ENCODE results near the gene ABCA2. TPM values are rescaled to one million over a fixed set of nuclear protein-coding genes. Genes with fewer than 3 reads are reported as not detected.
A peak's percentile ranks its signal among the peaks of the same experiment; 100 is the strongest.
"Not testable (repeated sequence)": the region's sequence is repeated elsewhere in the genome, so short reads cannot be mapped to it uniquely, and the experiment has no call there.

The ABCA2 gene
- total RNA-seq, 4 donors from 2014 or later, result 10.4 to 44.7 (median 33.4) TPM

DNA sequence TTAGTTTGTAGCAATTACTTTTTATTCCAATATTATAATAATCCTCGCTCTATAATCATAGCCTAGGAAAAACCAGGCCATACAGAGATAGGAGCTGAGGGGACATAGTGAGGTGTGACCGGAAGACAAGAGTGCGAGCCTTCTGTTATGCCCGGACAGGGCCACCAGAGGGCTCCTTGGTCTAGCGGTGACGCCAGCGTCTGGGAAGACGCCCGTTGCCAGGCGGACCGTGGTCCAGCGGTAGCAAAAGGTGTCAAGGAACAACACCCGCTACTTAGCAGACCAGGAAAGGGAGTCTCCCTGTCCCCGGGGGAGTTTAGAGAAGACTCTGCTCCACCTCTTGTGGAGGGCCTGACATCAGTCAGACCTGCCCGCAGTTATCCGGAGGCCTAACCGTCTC is 23.8 kb downstream of the ABCA2 start:
- not testable (repeated sequence) for H3K27ac ChIP-seq; H3K4me1 ChIP-seq; H3K27me3 ChIP-seq; H3K4me3 ChIP-seq; H3K9me3 ChIP-seq; DNase-seq (ENCODE audit: low spot score in 2 of 2)
- TF ChIP-seq, protein P1, sequence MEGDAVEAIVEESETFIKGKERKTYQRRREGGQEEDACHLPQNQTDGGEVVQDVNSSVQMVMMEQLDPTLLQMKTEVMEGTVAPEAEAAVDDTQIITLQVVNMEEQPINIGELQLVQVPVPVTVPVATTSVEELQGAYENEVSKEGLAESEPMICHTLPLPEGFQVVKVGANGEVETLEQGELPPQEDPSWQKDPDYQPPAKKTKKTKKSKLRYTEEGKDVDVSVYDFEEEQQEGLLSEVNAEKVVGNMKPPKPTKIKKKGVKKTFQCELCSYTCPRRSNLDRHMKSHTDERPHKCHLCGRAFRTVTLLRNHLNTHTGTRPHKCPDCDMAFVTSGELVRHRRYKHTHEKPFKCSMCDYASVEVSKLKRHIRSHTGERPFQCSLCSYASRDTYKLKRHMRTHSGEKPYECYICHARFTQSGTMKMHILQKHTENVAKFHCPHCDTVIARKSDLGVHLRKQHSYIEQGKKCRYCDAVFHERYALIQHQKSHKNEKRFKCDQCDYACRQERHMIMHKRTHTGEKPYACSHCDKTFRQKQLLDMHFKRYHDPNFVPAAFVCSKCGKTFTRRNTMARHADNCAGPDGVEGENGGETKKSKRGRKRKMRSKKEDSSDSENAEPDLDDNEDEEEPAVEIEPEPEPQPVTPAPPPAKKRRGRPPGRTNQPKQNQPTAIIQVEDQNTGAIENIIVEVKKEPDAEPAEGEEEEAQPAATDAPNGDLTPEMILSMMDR (IDR thresholded peaks at IDR 0.05), result peak in 1 of 2 donors; percentile 43
- WGBS, result 34% methylated on average over 14 of the region's 17 CpGs
- H3K36me3 ChIP-seq, result peaks cover 18% of the 10 kb centered on the region

DNA sequence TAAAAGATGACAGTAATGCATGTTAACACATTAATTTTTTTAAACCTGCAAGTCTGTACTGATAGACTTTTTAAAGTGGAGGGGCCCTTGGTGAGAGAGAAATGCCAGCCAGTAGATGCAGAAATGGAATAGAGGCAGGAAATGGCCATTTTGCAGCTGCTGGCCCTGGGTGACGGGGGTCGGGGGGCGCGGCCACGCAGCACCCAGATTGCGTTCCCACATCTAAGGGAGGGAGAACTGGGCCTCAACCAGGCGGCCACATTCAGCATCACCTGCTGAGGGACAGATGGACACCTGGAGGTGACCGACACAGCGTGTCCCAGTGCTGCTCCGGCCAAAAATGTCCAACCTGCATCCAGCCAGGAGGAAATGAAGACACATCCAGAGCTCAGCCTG is 25.4 kb downstream of the ABCA2 start:
- no peak for DNase-seq (ENCODE audit: low spot score in 2 of 2)
- peaks cover 3% of the 10 kb centered on the region for H3K4me1 ChIP-seq
- no peak overlapping the region for H3K4me3 ChIP-seq
- H3K27me3 ChIP-seq, result no peaks in the 10 kb centered on the region
- H3K9me3 ChIP-seq, result no peaks in the 10 kb centered on the region
- no peak overlapping the region for H3K27ac ChIP-seq
- TF ChIP-seq POLR2AphosphoS5 (IDR thresholded peaks at IDR 0.05) (no peak), POLR2A (IDR thresholded peaks at IDR 0.05) (no peak)
- H3K36me3 ChIP-seq, result peaks cover 3% of the 10 kb centered on the region
- 93% methylated on average over 7 of the region's 10 CpGs for WGBS

- H3K36me3 ChIP-seq, result no peaks in the 10 kb centered on the region
- peaks cover 4% of the 10 kb centered on the region for H3K27me3 ChIP-seq
- 85% methylated on average over 20 of the region's 20 CpGs for WGBS
- H3K4me3 ChIP-seq, result no peak overlapping the region
- no peak overlapping the region for H3K27ac ChIP-seq
- H3K9me3 ChIP-seq, result no peaks in the 10 kb centered on the region
- TF ChIP-seq, protein P1 (IDR thresholded peaks at IDR 0.05), result no peak
- no peak for TF ChIP-seq POLR2A (IDR thresholded peaks at IDR 0.05)
- no peak for TF ChIP-seq EP300 (IDR thresholded peaks at IDR 0.05)
- no peak for TF ChIP-seq POLR2AphosphoS5 (IDR thresholded peaks at IDR 0.05)
- DNase-seq (ENCODE audit: low spot score in 2 of 2), result no peak
- H3K4me1 ChIP-seq, result peaks cover 9% of the 10 kb centered on the region
Observed at GRCh38 chr9:137001857-137002645, 26.0 kb downstream of the ABCA2 start.

DNA sequence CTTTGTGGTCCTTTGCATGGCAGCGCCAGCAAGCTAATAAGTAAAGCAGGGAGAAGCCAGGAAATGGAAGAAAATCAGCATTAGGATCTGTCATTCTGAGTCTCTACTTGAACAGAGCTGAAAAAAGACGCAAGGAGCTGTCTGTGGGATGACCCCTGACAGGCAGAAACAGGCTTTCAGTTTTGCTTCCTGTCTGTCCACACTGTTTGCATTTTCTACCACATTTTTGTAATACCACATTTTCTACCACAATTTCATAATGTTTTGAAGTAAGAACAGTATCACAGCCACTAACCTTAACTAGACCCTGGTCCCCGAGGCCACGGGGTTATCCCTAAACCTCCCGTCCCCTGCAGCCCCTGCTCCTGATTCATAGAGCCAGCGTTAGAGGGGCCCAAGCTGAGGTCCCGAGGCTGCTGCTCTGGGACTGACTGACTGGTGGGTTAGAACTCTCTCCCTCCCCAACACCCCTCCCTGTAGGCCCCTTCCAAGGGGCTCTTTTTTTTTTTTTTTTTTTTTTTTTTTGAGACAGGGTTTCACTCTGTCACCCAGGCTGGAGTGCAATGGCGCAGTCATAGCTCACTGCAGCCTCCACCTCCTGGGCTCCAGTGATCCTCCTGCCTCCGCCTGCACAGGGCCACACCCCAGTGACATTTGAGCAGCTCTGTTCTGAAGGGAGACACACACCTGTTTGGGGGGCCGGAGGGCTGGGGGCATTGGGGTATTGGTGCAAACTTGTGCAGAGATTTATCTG is 27.7 kb downstream of the ABCA2 start:
- Histone ChIP-seq H3K36me3 (no peaks in the 10 kb centered on the region), H3K4me3 (no peak overlapping the region), H3K27ac (no peak overlapping the region), H3K27me3 (peaks cover 4% of the 10 kb centered on the region), H3K9me3 (no peaks in the 10 kb centered on the region), H3K4me1 (peaks cover 26% of the 10 kb centered on the region)
- WGBS, result 55% methylated on average over 10 of the region's 10 CpGs
- TF ChIP-seq POLR2AphosphoS5 (IDR thresholded peaks at IDR 0.05) (no peak), EP300 (IDR thresholded peaks at IDR 0.05) (no peak), POLR2A (IDR thresholded peaks at IDR 0.05) (no peak)
- TF ChIP-seq, protein P1 (IDR thresholded peaks at IDR 0.05), result no peak
- DNase-seq (ENCODE audit: low spot score in 2 of 2), result no peak

GRCh38 chr9:136997830-136998234 is 30.2 kb downstream of the ABCA2 start:
- no peak for DNase-seq (ENCODE audit: low spot score in 2 of 2)
- no peak overlapping the region for H3K27ac ChIP-seq
- H3K27me3 ChIP-seq, result peaks cover 4% of the 10 kb centered on the region
- no peaks in the 10 kb centered on the region for H3K9me3 ChIP-seq
- H3K4me3 ChIP-seq, result no peak overlapping the region
- 71% methylated on average over 18 of the region's 18 CpGs for WGBS
- TF ChIP-seq, protein P1 (IDR thresholded peaks at IDR 0.05), result no peak
- no peak for TF ChIP-seq POLR2AphosphoS5 (IDR thresholded peaks at IDR 0.05)
- TF ChIP-seq EP300 (IDR thresholded peaks at IDR 0.05), result no peak
- no peak for TF ChIP-seq POLR2A (IDR thresholded peaks at IDR 0.05)
- H3K4me1 ChIP-seq, result peaks cover 51% of the 10 kb centered on the region
- H3K36me3 ChIP-seq, result no peaks in the 10 kb centered on the region
